HCT116 (cell line): ENCODE results near the gene ABI3.

Experiments
- ATF3 ChIP-seq: IDR thresholded peaks from 2 replicates; pipeline ENCODE4 v1.6.1; 2012
- CTCF ChIP-seq, 3 experiments: fragments of 200-600 bp in 1 of 3; sonication (generic) in 1 of 3; IDR thresholded peaks in 2 of 3; conservative IDR thresholded peaks in 1 of 3; 2 replicates each; pipeline ENCODE4 v1.5.1; 2012 to 2017; ENCODE audit warnings: low read depth in 2 of 3, low read length in 2 of 3, antibody characterized with exemption in 1 of 3, borderline replicate concordance in 1 of 3, control low read depth in 1 of 3, mild to moderate bottlenecking in 1 of 3, mixed read lengths in 1 of 3, mixed run types in 1 of 3, moderate library complexity in 1 of 3; ENCODE audit not compliant: insufficient read depth in 1 of 3
- EZH2 ChIP-seq: fragments of 200-600 bp; sonication (generic); IDR thresholded peaks from 2 replicates; pipeline ENCODE4 v1.6.1; 2017; ENCODE audit warnings: antibody characterized with exemption, mixed run types
- EZH2phosphoT487 ChIP-seq: fragments of 200-600 bp; IDR thresholded peaks from 2 replicates; pipeline ENCODE4 v1.6.1; 2018; ENCODE audit warnings: antibody characterized with exemption, borderline replicate concordance
- POLR2A ChIP-seq: IDR thresholded peaks from 2 replicates; pipeline ENCODE4 v1.7.0; 2011; ENCODE audit warnings: borderline replicate concordance; ENCODE audit not compliant: insufficient read depth, insufficient read length; ENCODE audit errors: extremely low read depth
- POLR2AphosphoS5 ChIP-seq: IDR thresholded peaks from 2 replicates; pipeline ENCODE4 v1.6.1; 2011; ENCODE audit warnings: mild to moderate bottlenecking, low read depth, low read length, moderate library complexity
- RAD21 ChIP-seq: IDR thresholded peaks from 2 replicates; pipeline ENCODE4 v1.6.1; 2012; ENCODE audit warnings: low read depth, mild to moderate bottlenecking
- SIN3A ChIP-seq: IDR thresholded peaks from 2 replicates; pipeline ENCODE4 v1.6.1; 2012; ENCODE audit warnings: low read depth
- SRF ChIP-seq: IDR thresholded peaks from 2 replicates; pipeline ENCODE4 v1.6.1; 2012; ENCODE audit warnings: low read depth
- YY1 ChIP-seq: IDR thresholded peaks from 2 replicates; pipeline ENCODE4 v1.6.1; 2011; ENCODE audit warnings: low read length, low read depth, moderate library complexity, mild to moderate bottlenecking; ENCODE audit not compliant: insufficient replicate concordance; ENCODE audit errors: extremely low read depth
- ZFX ChIP-seq: fragments of 450-650 bp; IDR thresholded peaks from 2 replicates; pipeline ENCODE4 v1.6.1; 2017

GRCh38 chr17:49210158-49211029 is at the start of gene ABI3, which contains the start of gene GNGT2:
- TF ChIP-seq SIN3A: no peak
- TF ChIP-seq CTCF (IDR thresholded peaks at IDR 0.05 in 2 of 3, conservative IDR thresholded peaks at IDR 0.05 in 1 of 3; ENCODE audit: borderline replicate concordance in 1 of 3, insufficient read depth in 1 of 3, low read depth in 2 of 3, low read length in 2 of 3): no peak
- no peak for TF ChIP-seq SRF
- TF ChIP-seq POLR2A: no peak
- no peak for TF ChIP-seq POLR2AphosphoS5
- no peak for TF ChIP-seq RAD21
- no peak for TF ChIP-seq EZH2
- TF ChIP-seq ZFX: no peak
- TF ChIP-seq EZH2phosphoT487: no peak
- TF ChIP-seq YY1: no peak
- TF ChIP-seq ATF3: no peak
